Common myeloid progenitor, CD34-positive (primary cell): ENCODE results near the gene RAB14.

Experiments
- CTCF ChIA-PET: fragments of 350-600 bp; sonication (Branson Sonifier 250); formaldehyde crosslinking; loops from one replicate; lab custom pipeline; 2021; ENCODE audit warnings: antibody characterized with exemption; lab: Charles Lee
- POLR2A ChIA-PET: fragments of 350-600 bp; sonication (Branson Sonifier 250); formaldehyde crosslinking; loops from one replicate; lab custom pipeline; 2021; ENCODE audit warnings: antibody characterized with exemption; lab: Charles Lee
- DNase-seq, 3 donors: peaks; one replicate each; pipeline versions ENCODE4 v3.0.0 to v3.0.0-alpha.2; 2013
- H3K27ac ChIP-seq, 2 experiments: 1 replicate in 1 of 2; 2 replicates in 1 of 2; pipeline ENCODE4 v1.7.0; 2013; ENCODE audit warnings: inconsistent platforms in 2 of 2, low read length in 2 of 2, mild to moderate bottlenecking in 2 of 2, low read depth in 1 of 2, moderate library complexity in 1 of 2; ENCODE audit not compliant: severe bottlenecking in 2 of 2, insufficient read depth in 1 of 2, poor library complexity in 1 of 2
- H3K27me3 ChIP-seq, 5 experiments: replicated peaks in 2 of 5; 1 replicate in 3 of 5; 2 replicates in 2 of 5; pipeline versions ENCODE4 v1.6.1 to v1.7.0; 2013; ENCODE audit warnings: low read length in 4 of 5, mild to moderate bottlenecking in 2 of 5, moderate library complexity in 2 of 5, inconsistent platforms in 1 of 5; ENCODE audit not compliant: insufficient read depth in 5 of 5, control insufficient read depth in 4 of 5
- H3K36me3 ChIP-seq, 4 experiments: 1 replicate in 2 of 4; 2 replicates in 2 of 4; pipeline versions ENCODE4 v1.6.1 to v1.7.0; 2013; ENCODE audit warnings: low read length in 3 of 4, control low read depth in 1 of 4, mild to moderate bottlenecking in 1 of 4; ENCODE audit not compliant: control insufficient read depth in 4 of 4, insufficient read depth in 4 of 4
- H3K4me1 ChIP-seq, 4 experiments: 1 replicate in 3 of 4; 2 replicates in 1 of 4; pipeline versions ENCODE4 v1.6.1 to v1.7.1; 2013; ENCODE audit warnings: low read length in 3 of 4, mild to moderate bottlenecking in 3 of 4, control low read depth in 1 of 4, inconsistent platforms in 1 of 4, moderate library complexity in 1 of 4; ENCODE audit not compliant: control insufficient read depth in 4 of 4, insufficient read depth in 4 of 4; ENCODE audit errors: control extremely low read depth in 1 of 4
- H3K4me3 ChIP-seq, 7 experiments: 1 replicate in 4 of 7; 2 replicates in 3 of 7; pipeline versions ENCODE4 v1.5.1 to v1.7.0; 2013; ENCODE audit warnings: mild to moderate bottlenecking in 7 of 7, low read length in 6 of 7, moderate library complexity in 6 of 7, inconsistent platforms in 2 of 7, low read depth in 2 of 7, control low read depth in 1 of 7; ENCODE audit not compliant: insufficient read depth in 4 of 7, control insufficient read depth in 1 of 7; ENCODE audit errors: extremely low read depth in 1 of 7
- H3K9me3 ChIP-seq, 5 experiments: 1 replicate in 4 of 5; 2 replicates in 1 of 5; pipeline versions ENCODE4 v1.6.1 to v1.7.1; 2013; ENCODE audit warnings: low read length in 4 of 5, mild to moderate bottlenecking in 2 of 5, inconsistent platforms in 1 of 5, low read depth in 1 of 5, moderate library complexity in 1 of 5; ENCODE audit not compliant: control insufficient read depth in 4 of 5, insufficient read depth in 2 of 5; ENCODE audit errors: control extremely low read depth in 1 of 5
- WGBS: methylation state at CpG from one replicate; pipeline ENCODE4 v1.1.5; 2013; ENCODE audit not compliant: insufficient coverage; 5-methylcytosine and 5-hydroxymethylcytosine counted together

Gene RAB14

GRCh38 chr9:121194730-121195129 is 6.9 kb downstream of the RAB14 start:
- POLR2A ChIA-PET, result interaction anchor here (1.6 kb wide), 1 partner anchor 12 kb away, joined by 4 read pairs; no protein-coding TSS in a partner anchor
- peak overlapping the region in 1 of 2 experiments; percentile 51 for H3K27ac ChIP-seq
- CTCF ChIA-PET, result interaction anchor here (1.0 to 1.9 kb wide), 2 partner anchors 8 to 24 kb away, joined by 3 to 8 read pairs; no protein-coding TSS in a partner anchor
- H3K9me3 ChIP-seq, result no peaks in the 10 kb centered on the region
- DNase-seq, result no peak
- peaks cover 0 to 3% (median 0%) of the 10 kb centered on the region in 4 experiments for H3K36me3 ChIP-seq
- H3K27me3 ChIP-seq, result no peaks in the 10 kb centered on the region
- peak overlapping the region in 2 of 7 experiments; percentile 9 to 42 for H3K4me3 ChIP-seq
- H3K4me1 ChIP-seq, result peaks cover 21 to 66% (median 46%) of the 10 kb centered on the region in 4 experiments
- WGBS, result no CpG with 5 or more reads among the region's 1 CpG

GRCh38 chr9:121192959-121193640 is 8.6 kb downstream of the RAB14 start:
- POLR2A ChIA-PET, result interaction anchor here (0.6 kb wide), 2 partner anchors 17 to 213 kb away, joined by 3 to 6 read pairs; no protein-coding TSS in a partner anchor
- peak in 2 of 3 donors; percentile 43 to 57 for DNase-seq
- Histone ChIP-seq H3K4me3 (no peak overlapping the region), H3K9me3 (no peaks in the 10 kb centered on the region), H3K4me1 (peaks cover 13 to 50% (median 30%) of the 10 kb centered on the region in 4 experiments), H3K27ac (peak overlapping the region; percentile 40 to 64), H3K36me3 (peaks cover 0 to 6% (median 0%) of the 10 kb centered on the region in 4 experiments), H3K27me3 (no peaks in the 10 kb centered on the region)
- CTCF ChIA-PET, result interaction anchor here (1.0 kb wide), 1 partner anchor 21 kb away, joined by 4 read pairs; no protein-coding TSS in a partner anchor
- no CpG with 5 or more reads among the region's 1 CpG for WGBS

- WGBS, result no CpG with 5 or more reads among the region's 1 CpG
- DNase-seq, result no peak
- Histone ChIP-seq H3K27me3 (no peaks in the 10 kb centered on the region), H3K4me1 (peaks cover 9 to 44% (median 28%) of the 10 kb centered on the region in 4 experiments), H3K9me3 (no peaks in the 10 kb centered on the region), H3K36me3 (peaks cover 0 to 6% (median 0%) of the 10 kb centered on the region in 4 experiments), H3K27ac (peak overlapping the region; percentile 29 to 40), H3K4me3 (no peak overlapping the region)
- CTCF ChIA-PET, result interaction anchor here (0.8 to 1.0 kb wide), 2 partner anchors 21 to 97 kb away, joined by 3 to 4 read pairs; no protein-coding TSS in a partner anchor
- POLR2A ChIA-PET, result interaction anchor here (0.6 kb wide), 1 partner anchor 212 kb away, joined by 6 read pairs; no protein-coding TSS in a partner anchor
Measured at GRCh38 chr9:121192518-121192917, 9.2 kb downstream of the RAB14 start.

DNA sequence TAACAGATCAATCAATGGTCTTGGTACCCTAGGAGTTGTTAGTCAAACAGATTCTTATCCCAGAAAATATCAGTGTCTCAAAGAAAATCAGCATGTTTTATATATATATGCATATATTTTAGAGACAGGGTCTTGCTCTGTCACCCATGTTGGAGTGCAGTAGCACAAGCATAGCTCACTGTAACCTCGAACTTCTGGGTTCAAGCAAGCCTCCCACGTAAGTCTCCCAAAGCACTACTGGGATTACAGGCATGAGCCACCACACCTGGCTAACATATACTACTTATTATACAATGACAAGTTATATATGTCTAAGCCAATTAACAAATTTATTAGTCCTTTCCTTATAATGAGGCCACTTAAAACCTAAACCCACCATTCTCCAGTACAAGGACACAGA is 10.4 kb downstream of the RAB14 start:
- no peak for DNase-seq
- 80% methylated on average over 1 of the region's 2 CpGs for WGBS
- no peaks in the 10 kb centered on the region for H3K9me3 ChIP-seq
- peaks cover 0 to 9% (median under 1%) of the 10 kb centered on the region in 4 experiments for H3K36me3 ChIP-seq
- H3K4me1 ChIP-seq, result peaks cover 6 to 33% (median 20%) of the 10 kb centered on the region in 4 experiments
- H3K4me3 ChIP-seq, result no peak overlapping the region
- H3K27me3 ChIP-seq, result no peaks in the 10 kb centered on the region
- CTCF ChIA-PET, result interaction anchor here (1.4 kb wide), 1 partner anchor 10 kb away, joined by 3 read pairs; no protein-coding TSS in a partner anchor
- H3K27ac ChIP-seq, result no peak overlapping the region
- POLR2A ChIA-PET, result no interaction called here

- ChIA-PET CTCF (interaction anchor here (2.6 to 6.7 kb wide), 3 partner anchors 10 to 22 kb away, joined by 9 to 36 read pairs (median 15); no protein-coding TSS in a partner anchor), POLR2A (no interaction called here)
- H3K27ac ChIP-seq, result no peak overlapping the region
- peaks cover 0 to 20% (median 2%) of the 10 kb centered on the region in 4 experiments for H3K36me3 ChIP-seq
- H3K9me3 ChIP-seq, result no peaks in the 10 kb centered on the region
- 100% methylated on average over 3 of the region's 3 CpGs for WGBS
- H3K27me3 ChIP-seq, result no peaks in the 10 kb centered on the region
- DNase-seq, result no peak
- H3K4me1 ChIP-seq, result peaks cover 13 to 36% (median 26%) of the 10 kb centered on the region in 4 experiments
- H3K4me3 ChIP-seq, result no peak overlapping the region
Measured at GRCh38 chr9:121189660-121190059, 12.0 kb downstream of the RAB14 start.

DNA sequence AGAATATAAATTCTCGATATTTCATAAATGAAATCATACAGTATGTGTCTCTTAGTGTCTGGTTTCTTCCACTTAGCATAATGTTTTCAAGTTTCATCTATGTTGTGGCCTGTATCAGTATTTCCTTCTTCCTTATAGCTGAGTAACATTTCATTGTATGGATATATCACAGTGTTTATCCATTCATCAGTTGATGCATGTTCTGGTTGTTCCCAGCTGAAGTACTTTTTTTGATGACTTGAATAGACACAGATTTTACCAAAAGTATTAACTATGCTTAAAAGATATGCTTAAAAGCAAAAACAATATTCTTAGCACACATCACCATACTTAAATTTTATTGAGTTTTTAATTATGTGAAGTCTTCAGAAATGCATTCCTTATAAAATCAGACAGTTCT is 12.7 kb downstream of the RAB14 start:
- CTCF ChIA-PET, result interaction anchor here (1.5 to 6.7 kb wide), 4 partner anchors 10 to 21 kb away, joined by 3 to 36 read pairs (median 12); no protein-coding TSS in a partner anchor
- DNase-seq, result no peak
- Histone ChIP-seq H3K27ac (no peak overlapping the region), H3K4me3 (no peak overlapping the region), H3K4me1 (peaks cover 12 to 42% (median 26%) of the 10 kb centered on the region in 4 experiments), H3K9me3 (no peaks in the 10 kb centered on the region), H3K36me3 (peaks cover 0 to 23% (median 2%) of the 10 kb centered on the region in 4 experiments), H3K27me3 (no peaks in the 10 kb centered on the region)
- no CpG with 5 or more reads among the region's 1 CpG for WGBS
- POLR2A ChIA-PET, result no interaction called here
